Parathyroid adenoma (tissue), 2 donors: ENCODE measurements around the gene MMP2.

ENCODE experiments used
- H2AFZ ChIP-seq: fragments of 300-600 bp; sonication (generic); one replicate; pipeline ENCODE4 v1.7.0; 2017; ENCODE audit warnings: antibody characterized with exemption, mild to moderate bottlenecking
- H3K27ac ChIP-seq: fragments of 300-600 bp; sonication (generic); one replicate; pipeline ENCODE4 v1.7.0; 2017
- H3K27me3 ChIP-seq: fragments of 300-600 bp; sonication (generic); one replicate; pipeline ENCODE4 v1.7.0; 2017; ENCODE audit warnings: low read length; ENCODE audit not compliant: control insufficient read depth, insufficient read depth
- H3K36me3 ChIP-seq: fragments of 300-600 bp; sonication (generic); one replicate; pipeline ENCODE4 v1.7.0; 2017; ENCODE audit warnings: low read length; ENCODE audit not compliant: control insufficient read depth, insufficient read depth
- H3K4me1 ChIP-seq: fragments of 300-600 bp; sonication (generic); one replicate; pipeline ENCODE4 v1.7.0; 2017; ENCODE audit warnings: control low read depth
- H3K4me2 ChIP-seq: fragments of 300-600 bp; sonication (generic); one replicate; pipeline ENCODE4 v1.7.0; 2017; ENCODE audit warnings: low read length
- H3K4me3 ChIP-seq: fragments of 300-600 bp; sonication (generic); one replicate; pipeline ENCODE4 v1.7.0; 2017; ENCODE audit warnings: low read depth, low read length
- H3K79me2 ChIP-seq: fragments of 300-600 bp; sonication (generic); one replicate; pipeline ENCODE4 v1.7.0; 2017; ENCODE audit warnings: control low read depth
- H3K9ac ChIP-seq: fragments of 300-600 bp; sonication (generic); one replicate; pipeline ENCODE4 v1.7.0; 2017; ENCODE audit warnings: mild to moderate bottlenecking
- H3K9me3 ChIP-seq: fragments of 300-600 bp; sonication (generic); one replicate; pipeline ENCODE4 v1.7.0; 2017; ENCODE audit warnings: low read length; ENCODE audit not compliant: control insufficient read depth
- TF ChIP-seq, protein P1 (sequence below): fragments of 300-600 bp; sonication (generic); IDR thresholded peaks from one replicate; pipeline ENCODE4 v1.7.0; 2017; ENCODE audit warnings: antibody characterized with exemption, mild to moderate bottlenecking
- donor health status: primary hyperparathyroidism.

The MMP2 gene

DNA sequence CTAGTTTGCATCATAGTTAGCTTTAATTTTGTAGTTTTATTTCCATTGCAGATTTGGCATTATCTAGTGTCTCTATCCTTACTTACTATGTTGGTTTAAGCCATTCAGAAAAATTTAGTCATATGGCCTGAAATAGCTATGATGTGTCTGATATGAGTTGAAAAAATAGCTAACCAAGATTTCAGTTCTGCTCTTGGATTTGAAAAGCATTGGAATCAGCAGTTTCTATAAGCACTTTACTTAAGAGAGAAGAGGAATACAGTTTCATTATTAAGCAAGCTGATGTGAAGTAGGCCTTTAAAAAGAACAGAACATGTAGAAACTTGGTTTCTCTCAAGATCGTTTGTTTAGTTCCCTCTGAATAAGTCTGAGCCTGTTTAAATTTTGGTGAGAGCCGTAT is 55.8 kb downstream of the MMP2 start:
- Histone ChIP-seq H3K27ac (no peak overlapping the region), H3K4me2 (no peak overlapping the region), H3K4me3 (no peak overlapping the region), H3K36me3 (no peaks in the 10 kb centered on the region), H2AFZ (no peak overlapping the region), H3K9me3 (no peaks in the 10 kb centered on the region), H3K9ac (no peak overlapping the region), H3K27me3 (no peaks in the 10 kb centered on the region), H3K4me1 (no peaks in the 10 kb centered on the region), H3K79me2 (no peaks in the 10 kb centered on the region)
- TF ChIP-seq, protein P1, sequence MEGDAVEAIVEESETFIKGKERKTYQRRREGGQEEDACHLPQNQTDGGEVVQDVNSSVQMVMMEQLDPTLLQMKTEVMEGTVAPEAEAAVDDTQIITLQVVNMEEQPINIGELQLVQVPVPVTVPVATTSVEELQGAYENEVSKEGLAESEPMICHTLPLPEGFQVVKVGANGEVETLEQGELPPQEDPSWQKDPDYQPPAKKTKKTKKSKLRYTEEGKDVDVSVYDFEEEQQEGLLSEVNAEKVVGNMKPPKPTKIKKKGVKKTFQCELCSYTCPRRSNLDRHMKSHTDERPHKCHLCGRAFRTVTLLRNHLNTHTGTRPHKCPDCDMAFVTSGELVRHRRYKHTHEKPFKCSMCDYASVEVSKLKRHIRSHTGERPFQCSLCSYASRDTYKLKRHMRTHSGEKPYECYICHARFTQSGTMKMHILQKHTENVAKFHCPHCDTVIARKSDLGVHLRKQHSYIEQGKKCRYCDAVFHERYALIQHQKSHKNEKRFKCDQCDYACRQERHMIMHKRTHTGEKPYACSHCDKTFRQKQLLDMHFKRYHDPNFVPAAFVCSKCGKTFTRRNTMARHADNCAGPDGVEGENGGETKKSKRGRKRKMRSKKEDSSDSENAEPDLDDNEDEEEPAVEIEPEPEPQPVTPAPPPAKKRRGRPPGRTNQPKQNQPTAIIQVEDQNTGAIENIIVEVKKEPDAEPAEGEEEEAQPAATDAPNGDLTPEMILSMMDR, result no peak

DNA sequence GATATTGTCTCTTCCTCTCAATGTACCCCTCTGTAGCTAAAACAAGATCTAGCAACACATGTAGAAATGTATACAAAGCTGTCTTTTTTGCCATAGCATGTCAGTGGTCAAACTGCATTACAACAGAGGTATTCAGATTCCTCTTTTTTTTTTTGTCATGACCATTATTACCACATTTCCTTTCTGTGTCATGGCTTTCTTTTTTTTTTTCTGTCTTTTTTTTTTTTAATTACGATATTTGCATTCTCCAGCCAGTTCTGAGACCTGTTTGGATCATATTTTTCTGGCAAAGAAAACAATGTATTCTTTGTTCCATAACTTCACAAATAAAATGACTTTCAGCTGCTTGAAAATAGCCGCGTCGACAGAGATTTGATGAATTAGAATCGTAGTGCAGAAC is 60.1 kb downstream of the MMP2 start:
- Histone ChIP-seq H3K79me2 (peaks cover 2% of the 10 kb centered on the region), H3K4me1 (no peaks in the 10 kb centered on the region), H3K27me3 (no peaks in the 10 kb centered on the region), H3K36me3 (no peaks in the 10 kb centered on the region), H3K9me3 (no peaks in the 10 kb centered on the region), H2AFZ (no peak overlapping the region), H3K9ac (no peak overlapping the region), H3K4me2 (no peak overlapping the region), H3K4me3 (no peak overlapping the region), H3K27ac (no peak overlapping the region)
- TF ChIP-seq, protein P1, result no peak

DNA sequence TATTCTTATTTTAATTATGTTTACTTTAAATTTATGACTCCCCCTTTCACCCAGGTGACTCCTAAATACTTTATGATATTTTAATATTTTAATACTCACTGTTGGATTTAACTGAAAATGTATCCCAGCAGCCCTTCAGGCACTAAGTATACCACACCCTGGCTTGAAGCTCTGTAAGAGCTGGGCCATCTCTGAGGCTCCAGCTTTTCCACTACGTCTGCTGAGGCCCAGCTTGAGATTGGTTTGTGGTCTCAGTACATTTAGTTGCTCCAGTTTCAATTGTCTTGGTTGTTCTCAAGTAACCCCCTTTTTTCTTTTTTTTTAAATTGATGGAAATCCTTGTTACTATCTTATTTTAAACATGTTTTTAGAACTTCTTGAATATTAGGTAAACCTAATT is 60.5 kb downstream of the MMP2 start:
- Histone ChIP-seq H3K36me3 (no peaks in the 10 kb centered on the region), H3K4me3 (no peak overlapping the region), H3K27ac (no peak overlapping the region), H3K4me1 (no peaks in the 10 kb centered on the region), H3K9me3 (no peaks in the 10 kb centered on the region), H3K9ac (no peak overlapping the region), H3K79me2 (peaks cover 2% of the 10 kb centered on the region), H3K4me2 (no peak overlapping the region), H2AFZ (no peak overlapping the region), H3K27me3 (no peaks in the 10 kb centered on the region)
- TF ChIP-seq, protein P1, result no peak

DNA sequence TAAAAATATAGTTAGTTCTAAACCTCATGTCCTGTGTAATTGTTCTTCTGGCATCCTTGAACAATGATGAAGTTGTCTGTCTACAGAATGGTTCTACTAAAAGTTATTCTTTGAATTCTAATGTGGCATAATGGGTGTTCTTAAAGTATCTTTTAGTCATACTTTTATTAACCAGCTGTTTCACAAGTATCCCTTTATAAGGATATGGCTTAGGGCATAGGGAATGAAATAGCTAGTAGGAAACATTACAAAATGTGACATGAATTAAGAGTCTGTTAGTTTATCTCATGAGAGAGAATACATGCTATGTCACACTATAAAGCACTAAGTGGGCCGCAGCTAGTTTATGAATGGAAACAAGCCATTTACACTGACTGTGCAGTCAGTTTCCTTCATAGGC is 61.2 kb downstream of the MMP2 start:
- H3K27ac ChIP-seq, result no peak overlapping the region
- TF ChIP-seq, protein P1, result no peak

DNA sequence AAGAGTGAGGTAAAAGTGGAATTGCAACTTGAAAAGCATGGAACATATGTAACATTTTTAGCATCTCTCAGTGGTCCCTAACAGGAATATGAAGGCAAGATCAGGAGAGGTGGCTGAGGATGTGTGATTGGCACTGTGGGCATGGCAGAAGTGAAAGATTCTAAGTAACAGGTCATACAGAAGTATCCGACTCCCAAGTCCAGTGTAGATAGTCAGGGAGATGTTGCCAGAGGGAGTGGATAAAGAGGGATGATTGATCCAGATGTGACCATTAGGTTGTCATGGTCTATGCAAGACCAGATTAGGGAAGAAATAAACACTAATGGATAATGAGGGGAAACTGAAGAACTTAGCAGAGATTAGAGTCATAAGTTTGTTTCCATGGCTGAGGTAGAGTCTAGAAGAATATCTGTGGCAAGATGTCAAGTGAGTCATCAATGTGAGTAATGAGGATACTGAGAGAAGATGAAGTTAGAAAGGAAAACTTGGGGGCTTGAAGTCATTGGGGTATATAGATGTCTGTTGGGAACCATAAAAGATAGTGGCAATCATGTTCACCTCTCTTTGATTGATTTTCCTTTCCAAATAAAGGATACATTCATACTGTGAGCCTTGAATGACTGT is 63.6 kb downstream of the MMP2 start:
- TF ChIP-seq, protein P1, result no peak
- Histone ChIP-seq H3K9ac (no peak overlapping the region), H3K79me2 (peaks cover 2% of the 10 kb centered on the region), H3K4me3 (no peak overlapping the region), H3K36me3 (no peaks in the 10 kb centered on the region), H3K27me3 (no peaks in the 10 kb centered on the region), H2AFZ (no peak overlapping the region), H3K4me1 (no peaks in the 10 kb centered on the region), H3K27ac (no peak overlapping the region), H3K9me3 (no peaks in the 10 kb centered on the region), H3K4me2 (no peak overlapping the region)

More for the DNA sequence above, 61.2 kb downstream of the MMP2 start:
- Histone ChIP-seq H3K4me1 (no peaks in the 10 kb centered on the region), H3K27me3 (no peaks in the 10 kb centered on the region), H3K4me3 (no peak overlapping the region), H3K9ac (no peak overlapping the region), H3K9me3 (no peaks in the 10 kb centered on the region), H3K4me2 (no peak overlapping the region), H2AFZ (no peak overlapping the region), H3K36me3 (no peaks in the 10 kb centered on the region), H3K79me2 (peaks cover 2% of the 10 kb centered on the region)
